Activated T-cell treated with anti-CD3 and anti-CD28 coated beads for 1 hour (primary cell): ENCODE measurements around the gene ARMS2.

ENCODE experiments used
- DNase-seq: peaks from one replicate; pipeline ENCODE4 v3.0.0-alpha.2; 2020; ENCODE audit warnings: low read depth

The ARMS2 gene

DNA sequence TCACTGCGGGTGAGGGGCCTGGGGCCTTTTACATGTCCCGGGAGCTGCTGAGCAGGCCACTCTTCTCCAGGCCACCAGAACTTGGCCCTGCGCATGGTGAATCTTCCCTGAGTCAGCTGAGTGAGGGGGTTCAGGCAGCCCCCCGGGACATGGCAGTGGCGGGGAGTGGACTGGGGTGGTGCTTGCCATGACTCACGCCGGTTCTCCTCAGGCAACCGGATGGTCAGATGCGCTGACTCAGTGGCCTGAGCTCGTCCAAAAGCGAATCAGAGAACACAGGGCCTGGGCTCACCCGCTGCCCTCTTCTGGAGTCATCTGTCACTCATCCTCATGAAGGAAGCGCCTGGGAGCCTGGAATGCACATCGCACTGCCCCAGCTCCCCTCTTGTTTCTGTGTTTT lies 40.4 kb downstream of the ARMS2 start:
- DNase-seq: no peak

DNA sequence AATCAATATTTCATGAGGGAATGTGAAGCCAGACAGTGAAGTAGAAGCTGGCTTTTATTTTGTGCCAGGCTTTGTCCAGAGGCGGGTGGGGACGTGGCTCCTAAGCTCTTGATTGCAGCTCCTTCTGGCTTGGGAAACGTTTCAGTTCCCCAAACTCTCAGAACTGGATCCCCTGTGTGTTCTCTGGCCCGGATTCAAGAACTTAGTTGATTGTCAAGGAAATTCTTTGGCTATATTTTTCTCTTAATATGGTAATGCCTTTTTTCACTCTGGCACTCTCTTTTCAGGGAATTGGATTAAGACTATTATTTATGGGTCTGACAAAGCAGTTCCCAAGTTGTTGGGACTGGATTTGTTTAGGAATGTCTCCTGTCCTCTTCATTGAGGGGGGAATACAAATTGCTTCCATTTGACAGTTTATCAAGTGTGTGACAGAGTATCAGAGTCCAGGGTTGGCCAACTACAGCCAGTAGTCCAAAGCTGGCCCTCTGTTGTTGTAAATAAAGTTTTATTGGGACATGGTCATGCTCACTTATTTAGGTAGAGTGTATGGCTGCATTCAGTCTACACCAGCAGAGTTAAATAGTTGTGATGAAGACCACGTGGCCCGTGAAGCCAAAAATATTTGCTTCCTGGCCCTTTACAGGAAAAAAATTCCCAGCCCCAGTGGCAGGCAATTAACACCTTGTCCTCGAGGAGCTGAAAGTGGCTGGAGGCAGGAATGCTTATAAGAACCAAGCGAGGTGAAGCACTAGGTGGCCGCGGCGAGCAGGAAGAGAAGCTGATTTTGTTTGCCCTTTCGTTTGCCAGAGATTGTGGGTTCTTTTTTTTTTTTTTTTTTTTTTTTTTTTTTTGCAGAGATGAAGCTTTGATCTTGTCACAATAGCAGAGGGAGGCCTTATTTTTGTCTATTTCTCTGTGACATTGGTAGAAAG lies 41.2 kb downstream of the ARMS2 start:
- DNase-seq: no peak

DNA sequence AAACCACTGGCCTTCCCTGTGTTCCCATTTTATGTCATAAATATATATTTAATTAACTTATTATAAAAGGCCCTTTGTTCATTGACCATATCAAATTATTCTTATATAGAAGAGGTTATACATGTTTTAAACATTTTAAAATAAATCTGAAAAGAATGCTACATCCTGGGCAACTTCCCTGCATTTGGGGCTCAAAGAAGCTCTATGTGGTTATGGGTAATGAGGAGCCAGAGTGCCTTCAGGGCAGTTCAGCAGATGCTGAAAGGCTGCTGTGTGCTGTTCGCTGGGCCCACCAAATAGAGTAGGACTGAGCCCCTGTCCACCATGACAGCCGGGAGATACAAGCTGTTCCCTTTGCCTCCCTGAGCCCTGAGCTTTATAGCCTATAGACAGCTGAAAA lies 42.8 kb downstream of the ARMS2 start:
- DNase-seq: no peak

DNA sequence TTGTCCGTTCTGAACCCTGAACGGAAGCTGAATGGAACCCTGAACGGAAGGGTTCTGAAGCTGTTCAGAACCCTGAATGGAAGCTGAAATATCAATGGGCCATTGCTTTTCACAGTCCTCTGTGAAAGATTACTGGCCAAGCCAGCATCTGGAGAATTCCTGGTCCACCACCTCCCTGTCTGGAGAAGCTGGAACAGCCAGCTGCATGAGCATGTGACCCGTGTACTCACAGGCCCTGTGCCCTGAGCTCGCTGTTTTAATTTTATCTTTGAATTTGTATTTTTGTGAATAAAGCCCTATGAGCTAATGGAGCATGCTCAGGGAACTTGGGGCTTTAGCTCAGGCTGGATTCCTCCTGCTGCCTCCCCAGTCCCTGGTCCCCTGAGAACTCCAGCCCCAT lies 44.1 kb downstream of the ARMS2 start:
- no peak for DNase-seq

DNA sequence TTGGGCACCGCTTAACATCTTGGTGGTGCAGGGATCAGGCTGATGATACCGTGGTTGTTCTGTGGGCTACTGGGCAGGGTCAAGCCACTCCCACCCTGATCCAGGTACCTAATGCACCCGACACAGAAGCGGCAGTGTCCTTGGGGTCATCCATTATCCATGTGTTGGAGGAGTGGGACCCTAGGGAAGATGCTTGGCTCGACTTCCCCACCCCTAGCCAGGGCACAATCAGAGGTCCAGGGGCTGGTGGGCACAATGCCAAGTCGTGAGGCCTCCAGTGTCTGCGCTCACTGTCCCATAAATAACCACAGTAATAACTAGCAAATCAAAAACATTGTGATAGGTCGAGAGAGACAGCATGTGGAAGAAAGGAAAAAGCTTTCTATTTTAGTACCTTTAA lies 44.6 kb downstream of the ARMS2 start:
- no peak for DNase-seq

DNA sequence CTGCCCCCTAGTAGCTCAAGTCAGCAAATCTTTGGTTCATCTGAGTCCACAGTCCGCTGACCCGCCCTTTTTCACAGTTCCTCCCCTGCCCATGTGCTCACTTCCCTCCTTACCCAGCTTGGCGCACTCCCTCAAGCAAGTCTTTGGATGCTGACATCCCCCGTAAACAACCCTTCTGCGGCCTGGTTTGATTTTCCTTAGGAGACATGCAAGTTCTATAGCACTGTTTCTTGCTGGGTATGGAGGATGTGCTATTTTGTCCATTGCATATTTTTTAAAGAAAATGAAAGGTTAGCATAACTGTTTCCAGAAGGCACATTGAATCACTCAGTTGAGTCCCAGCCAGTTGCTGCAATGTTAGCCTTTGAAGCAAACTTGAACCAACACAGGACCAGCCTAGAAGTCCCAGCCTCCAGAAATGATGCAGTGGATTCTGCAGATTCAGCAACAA lies 45.1 kb downstream of the ARMS2 start:
- DNase-seq: no peak

DNA sequence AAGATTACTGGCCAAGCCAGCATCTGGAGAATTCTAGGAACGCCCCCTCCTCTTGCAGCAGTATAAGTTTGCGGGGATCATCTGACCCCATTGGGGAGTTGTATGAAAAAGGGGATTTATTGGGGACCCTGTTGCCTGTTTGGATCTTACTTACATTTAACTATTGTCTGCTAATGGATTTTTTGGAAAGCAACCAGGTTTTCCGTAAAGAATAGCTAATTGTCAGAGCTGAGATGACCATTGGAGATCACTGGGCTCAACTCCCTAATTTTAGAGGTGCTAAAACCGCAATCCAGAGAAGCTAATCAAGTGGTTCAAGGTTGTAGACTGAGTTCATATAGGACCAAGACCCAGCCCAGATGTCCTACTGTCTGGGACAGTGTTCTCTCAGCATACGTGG lies 45.7 kb downstream of the ARMS2 start:
- no peak for DNase-seq

DNA sequence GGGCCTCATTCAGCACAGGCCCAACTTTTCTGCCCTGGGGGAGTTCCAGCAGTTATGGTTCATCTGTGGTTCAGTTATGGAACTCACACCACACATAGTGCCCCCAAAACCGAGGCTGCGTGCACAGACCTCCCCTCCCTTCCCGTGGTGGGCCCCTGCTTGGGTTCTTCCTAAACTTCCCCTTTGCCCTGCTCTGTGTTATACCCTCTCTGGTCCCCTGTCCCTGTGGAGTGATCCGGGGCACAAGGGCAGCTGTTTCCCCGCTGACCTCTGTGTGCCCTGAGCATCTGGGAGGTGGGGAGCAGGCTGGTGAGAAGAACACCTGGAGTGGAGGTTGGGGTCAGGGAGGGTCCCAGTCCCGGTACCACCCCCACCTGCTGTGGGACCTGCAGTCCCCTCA lies 46.3 kb downstream of the ARMS2 start:
- DNase-seq: no peak

DNA sequence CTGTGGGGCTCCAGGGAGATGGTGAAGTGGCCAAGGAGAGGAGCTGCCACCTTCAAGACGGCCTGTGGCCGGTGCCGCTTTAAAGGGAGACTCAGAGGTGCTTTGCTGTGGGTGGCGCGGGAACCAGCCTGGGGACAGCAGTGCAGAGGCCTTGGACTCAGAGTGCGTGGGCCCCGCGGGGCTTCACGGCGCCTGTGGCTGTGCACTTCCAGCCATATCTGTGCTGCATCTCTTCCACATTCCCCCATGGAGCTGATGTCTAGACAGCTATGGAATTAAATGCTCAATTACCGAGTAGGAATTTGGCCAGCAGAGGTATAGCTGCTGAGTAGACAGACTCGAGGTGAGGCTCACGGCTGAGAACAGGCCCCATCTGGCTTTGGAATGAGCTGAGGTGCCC lies 48.6 kb downstream of the ARMS2 start:
- no peak for DNase-seq

DNA sequence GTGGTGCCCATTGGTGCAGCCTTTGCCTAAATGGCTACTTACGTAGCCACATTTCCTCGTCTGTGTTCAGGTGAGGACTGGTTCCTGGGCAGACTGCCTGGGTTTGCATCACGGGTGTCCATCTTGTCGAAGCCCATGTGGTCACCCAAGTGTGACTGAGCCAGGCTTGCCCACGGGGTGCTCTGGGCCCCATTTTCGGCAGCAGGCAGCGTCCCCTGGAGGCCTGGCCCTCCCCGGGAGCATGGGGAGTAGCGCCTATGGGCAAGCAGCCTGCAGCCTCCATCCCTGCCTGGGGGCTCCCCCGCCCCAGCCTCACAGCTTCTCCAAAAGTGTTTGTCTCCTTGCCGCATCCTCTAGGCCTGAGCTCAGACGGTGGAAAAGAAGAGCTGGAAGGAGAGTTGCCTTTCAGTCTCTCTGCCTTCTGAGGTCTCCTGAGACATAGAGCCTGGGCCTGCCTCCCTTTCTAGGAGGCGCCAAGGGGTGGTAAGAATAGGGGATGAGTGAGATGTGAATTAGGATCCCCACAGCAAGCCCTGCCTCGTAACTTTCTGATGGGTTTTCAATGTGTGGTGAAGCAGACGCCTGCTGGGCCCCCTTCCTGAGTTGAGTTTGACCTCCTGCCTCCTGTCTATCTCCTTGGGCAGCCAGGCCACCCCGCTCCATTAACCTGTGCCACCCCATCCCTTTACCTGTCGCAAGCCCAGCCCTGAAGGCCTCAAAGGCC lies 49.6 kb downstream of the ARMS2 start:
- no peak for DNase-seq

DNA sequence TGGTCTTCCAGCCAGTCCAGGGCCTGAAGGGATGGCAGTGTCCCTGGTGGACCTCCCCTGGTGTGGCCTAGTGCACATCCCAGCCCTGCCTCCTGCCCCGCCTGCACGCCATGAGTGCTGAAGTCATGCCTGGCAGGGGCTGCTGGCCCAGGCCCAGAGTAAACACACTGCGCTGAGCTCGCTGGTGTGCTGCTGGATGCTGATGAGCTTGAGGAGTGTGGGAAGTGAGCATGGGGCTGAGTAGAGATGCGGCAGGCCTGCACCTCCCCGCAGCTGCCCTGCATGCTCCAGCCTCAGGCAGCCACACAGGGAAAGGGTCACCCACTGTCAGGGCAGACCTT lies 50.1 kb downstream of the ARMS2 start:
- DNase-seq: no peak

DNA sequence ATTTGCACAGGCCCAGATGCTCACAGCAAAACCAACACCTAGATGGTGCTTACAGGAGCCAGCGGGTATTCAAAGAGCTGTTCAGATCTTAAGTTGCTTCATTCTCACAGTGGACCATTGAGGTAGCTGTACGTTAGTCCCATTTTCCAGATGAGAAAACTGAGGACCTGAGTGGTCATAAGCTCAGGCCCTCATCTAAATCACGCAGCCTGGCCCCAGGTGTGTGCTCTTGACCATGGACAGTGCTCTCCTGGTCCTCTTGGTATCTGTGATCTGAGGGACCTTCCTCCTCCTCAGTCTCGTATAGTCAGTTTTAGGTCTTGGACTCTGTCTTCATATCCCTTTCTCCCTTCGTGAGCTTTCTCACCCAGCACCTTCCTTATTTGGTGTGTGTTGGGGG lies 50.6 kb downstream of the ARMS2 start:
- DNase-seq: no peak

DNA sequence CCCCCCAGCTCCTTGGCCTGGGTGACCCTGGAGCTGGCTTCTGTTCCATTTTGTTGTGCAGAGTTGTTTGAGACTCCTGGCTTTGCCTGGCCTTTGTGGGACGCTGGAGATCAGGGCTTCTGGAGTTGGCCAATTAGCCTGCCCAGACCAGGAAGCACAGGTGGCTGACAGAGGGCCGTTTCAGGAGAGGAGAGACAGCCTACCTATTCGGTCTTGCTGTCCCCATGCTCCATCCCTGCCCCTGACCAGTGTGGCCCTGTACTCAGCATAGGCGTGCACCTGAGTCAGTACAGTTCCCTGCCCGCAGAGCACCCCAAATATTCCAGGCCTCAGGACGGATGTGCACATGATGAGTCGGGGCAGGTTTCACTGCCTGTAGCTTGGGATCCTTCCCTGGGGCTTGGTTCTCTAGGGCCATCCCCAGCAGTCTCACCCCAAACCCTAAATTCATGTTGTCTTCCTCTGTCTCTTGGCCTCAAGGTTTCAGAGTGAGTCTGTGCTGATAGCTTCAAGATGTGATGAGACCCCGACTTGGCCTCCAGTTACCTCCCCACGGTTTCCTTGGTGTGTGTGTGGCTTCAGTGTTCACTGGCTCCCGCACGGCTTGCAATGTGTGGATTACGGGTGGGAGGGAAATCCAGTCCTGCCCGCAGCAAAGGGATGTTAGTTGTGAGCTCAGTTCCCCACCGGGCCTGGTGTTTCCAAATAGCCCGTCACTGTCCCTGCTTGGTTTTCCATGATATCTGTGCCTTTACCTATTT lies 51.6 kb downstream of the ARMS2 start:
- DNase-seq: no peak
